Fibroblast of the aortic adventitia (primary cell): ENCODE data around the gene IGSF9. TPM values are rescaled to one million over a fixed set of nuclear protein-coding genes. Genes with fewer than 3 reads are reported as not detected.

Experiments
- DNase-seq: peaks from one replicate; pipeline ENCODE4 v3.0.0-alpha.2; 2010; ENCODE audit warnings: low read depth
- H3K4me3 ChIP-seq: 2 replicates; pipeline ENCODE4 v1.5.1; 2011; ENCODE audit warnings: low read depth, mild to moderate bottlenecking, control low read depth, low read length, moderate library complexity
- CTCF ChIP-seq: IDR thresholded peaks from 2 replicates; pipeline ENCODE4 v1.5.1; 2011; ENCODE audit warnings: mild to moderate bottlenecking, low read length, control low read depth, inconsistent platforms; ENCODE audit not compliant: insufficient read depth
- total RNA-seq: library from RNA; depleted of rRNA; stranded (reverse); fragments of >200 nt; gene quantifications from 2 replicates; pipeline ENCODE4 v1.2.3, GENCODE V29; 2012; ENCODE audit warnings: low replicate concordance

Gene IGSF9
- total RNA-seq, 1 donor, result not detected

- no peak for DNase-seq
- H3K4me3 ChIP-seq, result no peak overlapping the region
- no peak for TF ChIP-seq CTCF
Observed at GRCh38 chr1:159889202-159889601, 56.2 kb downstream of the IGSF9 start.

GRCh38 chr1:159884296-159884695 is 61.1 kb downstream of the IGSF9 start:
- no peak for TF ChIP-seq CTCF
- no peak for DNase-seq
- H3K4me3 ChIP-seq, result no peak overlapping the region

- no peak for TF ChIP-seq CTCF
- no peak overlapping the region for H3K4me3 ChIP-seq
- DNase-seq, result no peak
Observed at GRCh38 chr1:159883134-159883533, 62.3 kb downstream of the IGSF9 start.

- TF ChIP-seq CTCF, result no peak
- peak; percentile 16 for DNase-seq
- no peak overlapping the region for H3K4me3 ChIP-seq
Observed at GRCh38 chr1:159882527-159882862, 62.9 kb downstream of the IGSF9 start.

- TF ChIP-seq CTCF, result no peak
- H3K4me3 ChIP-seq, result no peak overlapping the region
- DNase-seq, result peak; percentile 94
Observed at GRCh38 chr1:159881622-159882526, 63.5 kb downstream of the IGSF9 start.

GRCh38 chr1:159880430-159880829 is 65.0 kb downstream of the IGSF9 start:
- H3K4me3 ChIP-seq, result no peak overlapping the region
- DNase-seq, result no peak

More at GRCh38 chr1:159880430-159880829, 65.0 kb downstream of the IGSF9 start:
- TF ChIP-seq CTCF, result no peak
